ENCODE results near the gene SFI1.

SFI1 gene

DNA sequence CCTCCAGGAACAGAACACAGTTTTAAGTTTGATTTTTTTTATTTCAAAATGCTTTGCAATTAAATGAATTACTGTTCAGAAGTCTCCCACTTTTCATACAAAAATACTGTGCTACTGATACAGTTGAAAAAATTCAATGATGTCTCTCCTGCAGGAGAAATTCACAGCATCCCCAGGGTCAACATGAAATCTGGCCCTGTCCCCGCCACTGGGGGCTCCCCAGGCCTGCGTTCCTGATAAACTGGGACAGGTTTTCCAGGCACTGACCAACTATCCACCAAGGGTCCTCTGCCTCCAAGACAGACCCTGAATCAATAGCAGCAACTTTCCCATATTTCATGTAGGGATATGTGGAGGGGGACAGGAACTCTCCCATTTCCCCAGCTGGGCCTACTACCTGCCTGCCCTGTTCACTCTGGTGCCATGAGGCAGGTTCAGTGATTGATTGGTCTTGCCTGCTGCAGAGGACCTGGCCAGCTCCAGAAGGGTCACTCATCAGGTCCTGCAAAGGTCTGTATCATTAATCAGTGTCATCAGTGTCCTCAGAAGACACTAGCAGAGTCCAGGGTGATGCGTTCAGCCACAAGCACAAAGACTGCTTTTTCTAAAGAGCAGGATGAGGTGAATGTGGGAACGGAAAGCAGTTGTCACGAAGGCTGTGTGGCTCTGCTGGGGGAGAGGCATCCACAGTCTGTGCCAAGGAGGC is 122.3 kb downstream of the SFI1 start:
- DNase-seq = no peak

DNA sequence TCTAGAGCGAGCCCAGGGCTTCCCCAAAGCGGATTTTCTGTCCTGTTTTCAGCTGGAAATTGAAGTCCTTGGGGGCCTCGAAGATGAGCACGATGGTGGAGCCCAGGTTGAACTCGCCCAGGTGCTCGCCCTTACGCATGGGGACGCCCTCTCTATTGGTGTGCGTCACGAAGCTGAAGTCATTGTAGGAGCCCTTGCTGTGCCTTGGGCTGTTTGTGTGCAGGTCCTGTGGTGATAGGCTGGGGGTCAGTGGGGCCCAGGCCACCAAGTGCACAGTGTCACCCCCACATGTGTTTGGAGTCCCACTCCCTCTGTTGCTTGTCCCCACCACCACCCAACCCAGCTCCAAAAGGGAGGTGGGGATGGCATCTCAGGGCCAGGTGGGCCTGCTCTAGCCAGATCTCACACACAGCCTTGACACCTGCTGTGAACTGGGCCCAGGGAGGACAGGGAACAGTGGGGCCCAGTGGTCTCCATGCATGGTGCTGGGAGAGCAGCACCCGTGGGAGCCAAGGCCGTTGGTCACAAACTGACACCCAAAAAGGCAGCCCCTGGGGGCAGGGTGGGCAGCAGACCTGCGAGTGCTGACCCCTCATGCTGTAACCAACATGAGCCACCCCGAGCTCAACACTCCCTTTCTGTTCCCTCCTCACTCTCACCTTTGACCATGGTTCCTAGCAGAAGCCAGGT is 123.4 kb downstream of the SFI1 start:
- no peak for DNase-seq

DNA sequence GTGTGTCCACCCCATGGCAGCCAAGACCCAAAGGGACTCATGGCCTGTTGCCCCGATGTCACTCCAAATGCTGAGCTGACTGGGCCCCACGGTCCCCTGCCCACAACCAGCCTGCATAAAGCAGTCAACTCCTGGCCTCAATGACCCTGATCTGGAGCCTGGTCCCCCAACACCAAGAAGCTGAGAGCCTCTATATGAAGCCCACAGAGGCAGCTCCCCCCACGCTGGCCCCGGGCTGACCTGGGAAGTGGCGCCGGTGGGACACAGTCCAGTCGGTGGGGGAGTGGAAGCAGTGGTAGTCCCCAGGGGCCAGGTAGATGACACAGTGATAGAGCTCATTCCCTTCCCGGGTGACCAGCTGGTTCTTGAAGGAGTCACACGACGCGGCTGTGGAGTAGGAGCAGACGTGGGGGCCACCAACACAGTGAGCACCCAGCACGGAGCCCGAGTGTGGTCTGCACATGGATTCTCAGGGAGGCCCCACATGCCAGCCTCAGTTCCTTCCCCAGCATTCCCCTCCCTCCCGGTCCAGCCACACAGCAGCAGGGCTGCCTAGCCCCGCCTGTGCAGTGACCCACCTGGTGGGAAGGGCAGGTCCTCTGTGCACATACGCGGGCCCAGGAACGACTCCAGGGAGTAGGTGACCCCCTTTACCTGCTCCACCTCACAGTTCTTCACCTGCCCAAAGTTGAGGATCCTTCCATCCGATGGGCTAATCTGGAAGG is 124.6 kb downstream of the SFI1 start:
- DNase-seq = no peak

DNA sequence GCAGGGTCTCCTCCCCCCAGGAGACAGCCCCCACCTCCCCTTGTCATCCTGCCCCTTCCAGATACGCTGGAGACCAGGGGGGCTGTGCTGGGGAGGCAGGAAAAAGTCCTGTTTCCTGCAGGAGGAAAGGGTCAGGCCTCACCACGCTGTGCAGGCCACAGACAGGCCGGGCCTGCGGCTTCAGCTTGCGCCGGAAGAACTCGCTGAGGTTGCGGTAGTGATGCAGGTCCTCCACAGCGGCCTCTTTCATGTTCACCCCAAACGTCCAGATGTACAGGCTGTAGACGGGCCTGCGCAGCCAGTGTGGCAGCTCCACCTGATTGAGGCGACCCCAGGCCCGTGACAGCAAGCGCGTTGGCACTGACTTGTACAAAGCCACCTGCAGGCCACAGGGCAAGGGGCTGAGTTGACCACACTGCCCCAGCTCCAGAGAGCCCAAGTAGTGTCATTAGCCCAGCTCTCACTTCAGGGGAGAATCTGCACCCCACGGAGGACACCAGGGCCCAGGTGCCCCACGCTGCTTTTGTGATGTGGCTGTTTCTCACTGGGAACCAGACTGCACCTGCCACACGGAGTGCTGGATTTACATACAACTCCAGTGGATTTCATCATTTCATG is 125.3 kb downstream of the SFI1 start:
- DNase-seq = no peak

DNA sequence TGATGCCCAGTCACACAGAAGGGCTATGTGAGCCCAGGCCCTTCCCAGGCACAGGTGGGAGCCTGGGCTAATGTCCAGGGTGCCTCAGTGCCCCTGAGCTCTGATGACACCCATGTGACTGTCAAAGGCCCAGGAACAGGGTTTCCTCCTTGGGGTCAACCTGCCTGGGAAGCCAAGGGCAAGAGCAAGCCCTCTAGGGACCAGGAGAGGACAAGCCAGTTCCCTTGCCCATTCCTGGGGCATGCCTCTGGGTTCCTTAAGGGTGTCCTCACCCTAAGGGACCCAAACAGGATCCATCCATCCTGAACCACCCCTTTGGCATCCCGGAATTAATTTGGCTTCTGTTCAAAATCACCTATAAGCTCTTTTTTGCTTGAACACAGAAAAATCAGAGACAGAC is 126.6 kb downstream of the SFI1 start:
- no peak for DNase-seq

DNA sequence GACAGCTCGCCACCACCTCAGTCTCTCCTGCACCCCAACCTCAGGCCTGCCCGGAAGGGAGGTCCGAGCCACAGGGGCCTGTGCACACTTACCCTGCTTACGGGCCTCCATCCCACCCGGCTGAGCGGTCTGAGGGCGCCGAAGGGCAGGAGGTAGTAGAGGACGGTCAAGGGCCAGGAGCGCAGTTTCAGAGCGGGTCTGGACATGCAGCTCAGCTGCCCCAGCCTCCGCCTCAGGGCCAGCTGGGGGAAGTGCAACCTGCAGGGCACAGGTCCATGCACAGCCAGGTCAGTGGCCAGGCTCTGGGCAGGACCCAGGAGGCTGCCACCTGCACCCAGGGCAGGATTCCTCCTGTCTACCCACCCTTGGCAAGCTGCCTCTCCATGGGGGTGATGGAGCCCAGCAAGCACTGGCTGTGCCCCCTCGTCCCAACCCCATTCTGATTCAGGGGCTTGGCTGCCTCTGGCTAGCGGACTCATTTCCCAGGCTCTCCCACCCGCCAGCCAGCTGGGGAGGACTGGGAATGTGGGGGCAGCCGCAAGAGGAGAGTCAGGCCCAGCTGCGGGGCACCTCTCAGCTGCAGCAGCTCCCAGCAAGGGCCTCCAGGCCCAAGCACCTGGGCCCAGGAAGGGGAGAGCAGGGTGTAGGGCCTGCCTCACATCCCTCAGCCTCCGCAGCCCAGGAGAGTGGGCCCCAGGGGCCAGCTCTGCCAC is 127.4 kb downstream of the SFI1 start:
- no peak for DNase-seq

DNA sequence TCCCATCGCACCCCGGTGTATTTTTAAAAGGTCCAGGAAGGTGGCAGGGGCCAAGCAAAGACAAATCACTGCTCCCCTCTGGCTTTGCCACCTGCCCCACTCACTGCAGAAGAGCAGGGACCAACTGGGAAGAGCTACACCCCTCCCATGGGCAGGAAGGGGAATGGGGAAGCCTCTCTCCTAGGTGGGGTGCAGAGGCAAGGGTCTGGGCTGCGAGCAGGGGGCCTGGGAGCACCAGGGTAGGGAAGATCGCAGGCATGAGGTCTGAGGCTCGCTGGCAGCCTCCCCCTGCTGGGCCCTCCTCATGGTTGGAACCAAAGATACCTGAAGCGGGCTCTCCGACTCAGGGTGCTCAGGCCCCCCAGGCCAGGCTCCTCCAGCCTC is 128.9 kb downstream of the SFI1 start:
- no peak for DNase-seq

DNA sequence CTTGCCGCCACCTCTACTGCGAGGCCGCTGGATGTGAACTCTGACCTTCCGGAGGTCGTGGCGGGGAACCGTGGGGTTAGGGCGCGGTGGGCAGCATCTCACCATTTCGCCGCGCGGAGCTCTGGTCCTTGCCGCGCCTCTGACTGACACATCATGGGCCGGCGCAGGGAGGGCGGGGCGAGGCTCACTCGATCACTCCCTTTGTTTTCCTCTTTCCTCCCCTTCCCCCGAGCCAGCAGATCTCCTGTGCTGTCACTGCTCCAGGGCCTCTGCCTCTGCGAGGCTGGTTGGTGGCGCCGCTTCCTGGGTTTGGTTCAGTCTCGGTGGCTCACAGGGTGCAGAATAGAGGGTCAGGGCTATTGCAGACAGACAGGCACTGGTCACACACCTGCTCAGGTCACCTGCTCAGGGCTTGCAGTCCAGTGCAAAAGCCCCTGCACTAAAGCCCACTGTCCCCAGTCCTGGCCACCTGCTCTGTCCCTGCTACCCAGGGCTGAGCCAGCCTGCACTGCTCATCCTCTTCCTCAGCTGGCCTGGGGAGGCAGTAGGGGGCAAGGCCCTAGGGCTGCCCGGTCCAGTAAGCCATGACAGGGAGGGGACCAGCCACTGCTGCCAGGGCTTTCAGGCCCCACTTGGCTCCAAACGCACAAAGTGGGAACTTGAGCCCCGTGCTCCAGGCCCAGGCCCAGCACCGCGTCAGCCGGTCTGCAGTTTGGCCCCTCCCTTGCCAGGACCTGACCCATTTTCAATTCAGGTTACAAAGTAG is 129.5 kb downstream of the SFI1 start:
- DNase-seq = no peak

DNA sequence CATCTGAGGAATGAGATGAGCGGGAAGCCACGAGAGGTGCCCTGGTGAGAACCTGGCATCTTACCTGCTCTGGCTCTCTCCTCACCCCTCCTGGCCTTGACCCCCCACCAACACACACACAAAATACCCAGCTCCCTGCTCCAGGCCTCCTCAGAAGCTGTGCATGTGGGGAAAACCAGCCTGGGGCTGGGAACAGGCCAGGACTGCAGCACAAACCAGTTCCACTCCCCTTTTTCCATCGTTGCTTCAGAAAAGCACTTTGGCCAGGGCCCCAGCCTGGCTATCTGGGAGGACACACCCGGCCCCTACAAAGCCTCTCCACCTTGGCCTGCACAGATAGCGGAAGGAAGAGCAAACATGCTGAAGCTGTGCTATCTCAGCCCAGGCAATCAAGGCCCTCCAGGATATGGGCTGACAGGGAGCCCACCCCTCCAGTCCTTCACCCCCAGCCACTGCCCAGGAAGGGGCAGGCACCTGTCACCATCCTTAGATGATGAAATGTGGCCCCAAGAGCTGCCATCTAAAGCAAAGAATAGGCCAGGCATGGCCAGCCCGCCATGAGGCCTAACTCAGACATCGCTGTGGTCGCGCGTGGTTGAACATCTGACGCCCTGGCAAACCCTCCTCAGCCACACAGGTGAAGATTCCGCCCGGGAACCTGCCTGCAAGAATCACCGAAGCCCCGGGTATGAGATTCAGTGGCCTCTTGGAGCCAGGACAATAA is 130.3 kb downstream of the SFI1 start:
- DNase-seq = no peak

DNA sequence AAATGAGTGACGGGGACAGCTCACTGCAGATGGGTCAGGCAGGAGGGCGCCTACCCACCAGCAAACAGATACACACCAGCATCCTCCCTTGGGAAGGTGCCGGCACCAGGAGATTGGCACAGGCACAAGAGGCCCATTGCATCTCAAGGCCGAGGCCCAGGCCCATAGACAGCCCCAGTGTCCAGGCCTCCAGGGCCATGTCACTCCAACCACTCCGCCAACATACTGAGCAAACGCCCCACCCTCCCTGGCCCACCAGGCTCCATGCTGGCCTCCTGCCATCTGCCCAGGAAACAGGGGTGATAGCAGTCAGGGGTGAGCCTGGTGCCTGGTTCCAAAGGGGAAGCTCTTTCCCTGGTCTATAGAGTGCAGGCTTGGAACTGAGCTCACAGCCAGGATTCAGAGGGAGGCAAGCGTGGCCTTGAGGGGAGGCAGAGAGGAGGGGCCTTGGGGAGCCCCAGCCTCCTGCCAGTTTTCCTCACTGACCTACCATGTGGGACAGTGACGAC is 130.9 kb downstream of the SFI1 start:
- DNase-seq = no peak

DNA sequence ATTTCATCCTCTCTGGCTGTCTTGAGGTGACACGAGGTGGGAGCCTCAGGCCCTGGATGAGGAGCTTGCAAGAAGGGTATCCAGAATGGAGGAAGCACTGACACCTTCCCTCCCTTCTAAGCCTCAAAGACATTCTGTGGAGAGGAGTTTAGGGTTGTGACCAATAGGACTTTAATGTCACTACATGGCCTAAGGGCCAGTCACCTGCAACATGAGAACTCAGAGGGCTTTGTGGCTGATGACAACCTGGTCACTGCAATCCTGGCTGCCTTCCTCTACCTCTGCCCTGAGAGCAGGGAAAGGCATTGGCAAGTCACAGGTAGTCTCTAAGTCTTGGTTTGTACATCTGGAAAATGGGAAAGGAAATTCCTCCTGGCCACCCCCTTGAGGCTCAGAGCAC is 132.0 kb downstream of the SFI1 start:
- no peak for DNase-seq

DNA sequence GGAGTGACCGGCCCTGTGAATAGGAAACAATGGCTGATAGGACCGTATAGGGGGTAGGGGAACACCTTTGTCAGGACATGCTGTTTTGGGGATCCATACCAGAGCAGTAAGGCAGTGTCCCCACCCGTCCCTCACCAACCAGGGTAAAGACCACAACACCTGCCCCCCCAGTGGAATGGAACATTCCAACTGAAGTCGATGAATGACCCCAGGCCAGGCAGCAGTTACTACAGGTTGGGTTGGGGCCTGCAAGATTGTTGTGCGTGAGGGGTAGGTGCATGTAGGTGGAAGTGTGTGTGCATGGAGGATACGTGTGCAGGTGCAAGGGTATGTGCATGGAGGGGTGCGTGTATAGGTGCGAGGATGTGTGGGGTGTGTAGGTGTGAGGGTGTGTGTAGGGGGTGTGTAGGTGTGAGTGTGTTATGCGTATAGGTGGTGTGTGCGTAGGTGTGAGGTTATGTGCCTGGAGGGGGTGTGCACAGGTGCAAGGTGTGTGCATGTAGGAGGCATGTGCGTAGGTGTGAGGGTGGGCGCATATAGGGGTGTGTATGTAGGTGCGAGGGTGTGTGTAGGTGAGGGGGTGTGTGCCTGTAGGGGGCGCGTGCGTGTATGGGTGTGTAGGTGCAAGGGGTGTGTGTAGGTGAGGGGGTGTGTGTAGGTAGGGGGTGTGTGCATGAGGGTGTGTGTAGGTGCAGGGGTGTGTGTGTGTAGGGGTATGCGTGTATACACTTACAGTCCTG is 132.8 kb downstream of the SFI1 start:
- DNase-seq = no peak

DNA sequence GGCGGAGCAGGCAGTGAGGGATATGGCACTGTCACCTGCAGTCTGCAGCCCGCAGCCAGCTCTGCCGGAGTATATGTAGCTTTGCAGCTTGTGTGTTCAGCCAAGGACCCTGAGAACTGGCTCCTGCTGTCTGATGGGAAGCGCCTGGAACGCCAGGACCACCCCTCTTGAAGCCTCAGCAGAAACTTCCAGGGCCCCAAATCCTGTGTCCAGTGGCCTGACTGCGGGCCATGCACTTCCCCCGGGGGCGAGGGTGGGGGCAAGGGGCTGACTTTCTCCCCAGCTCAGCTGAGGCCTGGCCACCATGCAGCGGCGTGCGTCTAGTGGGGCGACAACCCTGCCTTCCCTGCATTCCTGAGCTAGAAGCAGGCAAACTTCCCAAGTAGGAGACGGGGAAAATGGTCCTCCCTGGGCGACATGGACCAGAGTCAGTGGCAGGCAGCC is 133.4 kb downstream of the SFI1 start:
- no peak for DNase-seq

DNA sequence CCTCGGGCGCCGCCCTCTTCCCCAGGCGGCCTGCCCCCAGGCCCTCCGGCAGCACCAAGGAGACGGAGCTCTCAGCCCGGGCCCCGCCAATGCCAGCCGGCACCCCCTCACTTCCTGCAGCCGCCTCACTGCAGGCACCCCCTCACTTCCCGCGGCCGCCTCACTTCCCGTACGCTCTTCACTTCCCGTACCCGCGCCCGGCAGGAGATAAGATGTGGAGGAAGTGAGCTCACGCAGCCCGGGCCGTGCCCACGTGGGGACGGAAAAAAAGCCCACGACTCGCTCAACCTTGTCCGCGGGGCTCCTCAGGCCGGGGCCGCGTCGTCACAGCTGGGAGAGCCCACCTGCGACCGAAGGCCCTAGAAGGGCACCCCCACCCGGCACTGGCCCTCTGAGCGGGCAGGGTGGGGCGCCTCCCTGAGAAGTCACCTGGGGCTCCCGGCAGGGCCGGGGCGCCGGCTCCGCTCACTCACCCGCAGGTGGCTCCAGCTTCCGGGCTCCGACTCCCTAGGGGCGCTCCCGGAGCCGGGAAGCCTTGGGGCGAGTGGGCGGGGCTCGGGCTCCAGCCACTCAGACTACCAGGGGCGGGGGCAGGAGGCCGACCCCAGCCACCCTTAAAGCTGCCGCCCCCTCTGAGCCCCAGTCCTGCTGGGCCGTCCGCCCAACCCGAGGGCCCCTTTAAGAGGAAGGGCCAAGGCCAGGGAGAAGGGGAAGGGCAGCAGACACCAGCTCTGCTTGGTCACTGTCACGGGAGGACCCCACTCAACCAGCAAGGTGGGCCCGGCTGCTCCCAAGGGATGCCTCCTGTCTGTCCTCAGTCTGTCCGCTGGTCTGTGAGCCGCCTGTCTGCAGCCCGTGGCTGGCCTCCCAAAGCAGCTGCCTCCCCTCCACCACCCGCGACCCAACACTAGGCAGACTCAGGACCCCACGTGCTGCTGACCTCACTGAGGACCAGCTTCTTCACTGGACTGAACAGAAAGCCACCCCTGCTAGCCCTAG is 134.3 kb downstream of the SFI1 start:
- DNase-seq = peak; percentile 92 to 94 (median 94)

DNA sequence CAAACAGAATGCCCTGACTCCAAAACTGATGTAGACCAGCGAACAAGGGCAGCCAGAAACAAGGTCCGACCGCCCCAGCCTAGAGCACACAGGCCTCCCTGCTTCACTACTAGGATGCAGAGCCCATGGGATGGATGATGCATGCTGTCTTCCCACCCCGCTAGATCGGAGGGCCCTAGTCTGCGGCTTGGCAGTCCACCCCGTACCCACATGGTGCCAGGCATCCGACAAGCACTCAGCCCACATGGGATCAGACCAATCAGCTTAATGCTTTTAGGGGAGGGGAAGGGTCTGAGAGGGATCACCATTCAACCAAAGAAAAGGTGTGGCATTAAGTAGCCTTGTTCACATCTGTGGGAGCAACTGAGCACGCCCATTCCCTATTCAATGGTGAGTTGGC is 135.1 kb downstream of the SFI1 start:
- no peak for DNase-seq

DNA sequence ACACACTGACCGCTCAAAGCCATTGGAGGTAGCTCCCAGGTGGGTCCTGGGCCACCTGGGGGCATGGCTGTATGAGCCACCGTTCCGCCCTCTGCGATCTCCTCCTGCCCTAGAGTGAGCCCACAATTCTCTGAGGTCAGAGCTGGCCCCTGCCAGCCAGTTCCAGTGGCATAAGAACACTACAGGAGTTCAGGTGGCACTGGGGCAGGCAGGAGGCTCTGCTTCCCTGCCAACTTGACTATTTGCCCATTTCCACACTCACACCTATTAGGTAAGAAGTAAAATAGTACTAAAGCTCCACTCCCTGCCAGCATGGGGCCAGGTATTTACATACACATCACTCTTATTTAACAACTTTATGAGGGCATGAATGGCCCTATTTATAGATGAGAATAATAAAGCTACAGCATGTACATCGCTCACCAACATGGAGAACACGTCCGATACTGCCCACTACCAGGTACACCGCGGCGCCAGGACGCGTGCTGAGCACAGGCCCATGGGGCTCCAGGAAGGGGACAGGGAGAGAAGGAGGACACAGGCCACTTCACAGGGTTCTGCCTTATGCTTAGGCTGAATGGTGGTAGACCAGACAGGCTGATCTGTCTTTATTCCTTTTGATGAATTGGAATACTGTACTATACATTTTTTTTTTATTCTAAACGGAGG is 139.4 kb downstream of the SFI1 start:
- no peak for DNase-seq

DNA sequence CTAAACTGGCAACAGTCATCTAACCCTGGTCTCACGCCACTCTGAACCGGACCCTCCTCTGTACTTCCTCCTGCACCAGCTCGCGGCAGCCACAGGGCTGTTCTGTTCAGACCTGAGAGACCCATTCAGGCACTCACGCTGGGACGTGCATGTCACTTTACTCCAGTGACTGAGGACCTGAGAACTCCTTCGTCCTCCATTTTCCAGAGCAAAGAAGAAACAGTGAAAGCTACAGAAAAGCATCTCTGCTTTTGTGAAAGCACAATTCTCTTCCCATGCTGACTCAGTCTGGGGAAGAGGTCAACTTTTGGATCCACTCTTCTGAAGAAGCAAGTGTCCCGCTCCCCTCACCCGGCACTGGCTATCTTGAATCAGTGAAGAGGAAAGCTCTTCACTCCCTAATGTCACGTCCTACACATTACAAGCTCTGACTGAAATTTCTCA is 141.1 kb downstream of the SFI1 start:
- DNase-seq = peak; percentile 79 to 82 (median 81)

DNA sequence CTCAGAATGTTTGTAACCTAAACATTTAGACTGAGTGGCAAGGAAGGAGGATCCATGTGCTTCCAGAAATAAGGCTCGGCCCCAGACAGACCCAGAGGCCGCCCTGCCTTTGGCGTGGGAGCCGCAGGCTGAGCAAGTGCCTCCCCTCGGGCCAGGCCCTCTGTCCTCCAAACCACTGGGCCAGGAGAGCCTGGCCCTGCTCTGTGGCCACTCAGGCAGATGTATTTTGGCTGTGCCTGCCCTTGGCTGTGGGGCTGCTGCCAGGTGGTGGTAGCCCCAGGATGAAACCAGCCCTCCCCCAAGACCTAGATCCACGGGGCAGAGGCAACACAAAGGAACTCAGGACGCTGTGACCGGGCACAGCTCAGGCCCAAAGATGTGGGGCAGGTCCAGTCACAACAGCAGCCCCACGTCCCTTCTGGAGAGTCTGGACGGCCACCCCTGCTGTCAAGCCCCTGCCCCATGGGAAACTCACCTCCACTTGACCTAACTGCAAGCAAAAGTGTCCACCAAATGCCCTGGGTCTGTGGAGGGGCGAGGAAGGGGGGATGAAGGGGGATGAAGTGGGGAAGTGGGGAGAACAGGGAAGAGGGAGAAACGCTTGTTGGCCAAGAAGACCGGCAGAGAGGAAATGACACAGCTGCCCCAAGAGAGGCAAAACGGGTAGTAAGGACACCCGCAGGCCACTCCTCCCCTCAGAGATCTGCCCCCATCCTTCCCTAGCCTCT is 141.7 kb downstream of the SFI1 start:
- peak; percentile 86 to 87 (median 87) for DNase-seq
